AG09309 (cell line): ENCODE data around the gene C4B.

ENCODE experiments used
- DNase-seq: peaks from one replicate; pipeline ENCODE4 v3.0.0-alpha.2; 2010; ENCODE audit warnings: low read depth
- H3K4me3 ChIP-seq: 2 replicates; pipeline ENCODE4 v1.5.1; 2011; ENCODE audit warnings: mild to moderate bottlenecking, low read depth, low read length, moderate library complexity; ENCODE audit not compliant: control insufficient read depth
- TF ChIP-seq, protein P1 (sequence below): IDR thresholded peaks from 2 replicates; pipeline ENCODE4 v1.5.1; 2011; ENCODE audit warnings: mild to moderate bottlenecking, low read depth, low read length, inconsistent platforms; ENCODE audit not compliant: insufficient read depth, control insufficient read depth; ENCODE audit errors: missing control alignments

The C4B gene

DNA sequence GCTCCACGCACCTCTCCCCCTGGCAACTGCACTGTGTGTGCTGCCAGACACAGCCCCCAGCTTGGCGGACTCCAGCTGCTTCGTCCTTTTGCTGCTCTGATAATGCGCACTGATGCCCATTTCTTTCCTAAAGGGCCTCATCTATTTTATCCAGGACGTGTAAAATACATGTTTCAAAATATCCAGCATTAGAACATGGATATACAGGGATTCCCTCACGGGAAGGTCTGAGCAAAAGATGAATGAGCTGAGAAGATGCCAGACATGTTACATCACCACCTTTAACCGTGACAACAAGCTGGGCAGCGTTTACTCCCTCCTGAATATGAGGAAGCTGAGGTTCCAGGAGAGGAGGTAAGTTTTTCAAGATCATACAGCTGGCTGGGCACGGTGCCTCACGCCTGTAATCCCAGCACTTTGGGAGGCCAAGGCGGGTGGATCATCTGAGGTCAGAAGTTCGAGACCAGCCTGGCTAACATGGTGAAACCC is 61.8 kb downstream of the C4B start:
- DNase-seq = peak; percentile 44
- TF ChIP-seq, protein P1, sequence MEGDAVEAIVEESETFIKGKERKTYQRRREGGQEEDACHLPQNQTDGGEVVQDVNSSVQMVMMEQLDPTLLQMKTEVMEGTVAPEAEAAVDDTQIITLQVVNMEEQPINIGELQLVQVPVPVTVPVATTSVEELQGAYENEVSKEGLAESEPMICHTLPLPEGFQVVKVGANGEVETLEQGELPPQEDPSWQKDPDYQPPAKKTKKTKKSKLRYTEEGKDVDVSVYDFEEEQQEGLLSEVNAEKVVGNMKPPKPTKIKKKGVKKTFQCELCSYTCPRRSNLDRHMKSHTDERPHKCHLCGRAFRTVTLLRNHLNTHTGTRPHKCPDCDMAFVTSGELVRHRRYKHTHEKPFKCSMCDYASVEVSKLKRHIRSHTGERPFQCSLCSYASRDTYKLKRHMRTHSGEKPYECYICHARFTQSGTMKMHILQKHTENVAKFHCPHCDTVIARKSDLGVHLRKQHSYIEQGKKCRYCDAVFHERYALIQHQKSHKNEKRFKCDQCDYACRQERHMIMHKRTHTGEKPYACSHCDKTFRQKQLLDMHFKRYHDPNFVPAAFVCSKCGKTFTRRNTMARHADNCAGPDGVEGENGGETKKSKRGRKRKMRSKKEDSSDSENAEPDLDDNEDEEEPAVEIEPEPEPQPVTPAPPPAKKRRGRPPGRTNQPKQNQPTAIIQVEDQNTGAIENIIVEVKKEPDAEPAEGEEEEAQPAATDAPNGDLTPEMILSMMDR = no peak
- no peak overlapping the region for H3K4me3 ChIP-seq

DNA sequence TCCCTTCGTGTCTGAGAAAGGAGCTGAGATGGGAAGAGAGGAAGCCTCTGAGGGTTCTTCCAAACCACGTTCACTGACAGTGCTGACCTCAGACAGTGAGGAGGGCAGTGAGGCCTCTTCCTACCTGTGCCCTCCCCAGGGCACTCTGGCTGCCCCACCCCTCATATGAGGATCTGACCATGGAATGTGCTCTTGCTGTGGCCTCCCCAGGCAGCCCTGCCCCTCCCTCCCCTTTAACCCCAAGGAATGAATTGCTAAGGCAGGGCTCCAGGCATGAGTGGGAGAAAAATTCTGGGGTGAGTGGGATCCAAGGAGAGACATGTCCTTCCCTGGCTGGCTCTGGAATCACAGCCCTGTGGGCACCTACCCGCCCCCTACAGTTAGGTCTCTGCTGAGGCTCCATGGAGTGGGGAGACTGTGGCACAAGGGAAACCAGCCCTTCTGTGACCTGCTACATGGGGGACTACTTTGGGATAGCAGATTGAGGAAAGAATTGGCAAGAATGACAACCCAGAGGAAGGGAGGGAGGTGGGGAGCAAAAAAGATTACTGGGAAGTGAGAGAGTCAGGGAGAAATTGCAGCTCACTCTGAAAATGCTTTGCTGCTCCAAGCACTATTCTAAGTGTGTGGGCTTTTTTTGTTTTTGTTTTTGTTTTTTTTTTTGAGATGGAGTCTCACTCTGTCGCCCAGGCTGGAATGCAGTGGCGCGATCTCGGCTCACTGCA is 65.1 kb downstream of the C4B start:
- DNase-seq = no peak
- TF ChIP-seq, protein P1 = peak; percentile 9

DNA sequence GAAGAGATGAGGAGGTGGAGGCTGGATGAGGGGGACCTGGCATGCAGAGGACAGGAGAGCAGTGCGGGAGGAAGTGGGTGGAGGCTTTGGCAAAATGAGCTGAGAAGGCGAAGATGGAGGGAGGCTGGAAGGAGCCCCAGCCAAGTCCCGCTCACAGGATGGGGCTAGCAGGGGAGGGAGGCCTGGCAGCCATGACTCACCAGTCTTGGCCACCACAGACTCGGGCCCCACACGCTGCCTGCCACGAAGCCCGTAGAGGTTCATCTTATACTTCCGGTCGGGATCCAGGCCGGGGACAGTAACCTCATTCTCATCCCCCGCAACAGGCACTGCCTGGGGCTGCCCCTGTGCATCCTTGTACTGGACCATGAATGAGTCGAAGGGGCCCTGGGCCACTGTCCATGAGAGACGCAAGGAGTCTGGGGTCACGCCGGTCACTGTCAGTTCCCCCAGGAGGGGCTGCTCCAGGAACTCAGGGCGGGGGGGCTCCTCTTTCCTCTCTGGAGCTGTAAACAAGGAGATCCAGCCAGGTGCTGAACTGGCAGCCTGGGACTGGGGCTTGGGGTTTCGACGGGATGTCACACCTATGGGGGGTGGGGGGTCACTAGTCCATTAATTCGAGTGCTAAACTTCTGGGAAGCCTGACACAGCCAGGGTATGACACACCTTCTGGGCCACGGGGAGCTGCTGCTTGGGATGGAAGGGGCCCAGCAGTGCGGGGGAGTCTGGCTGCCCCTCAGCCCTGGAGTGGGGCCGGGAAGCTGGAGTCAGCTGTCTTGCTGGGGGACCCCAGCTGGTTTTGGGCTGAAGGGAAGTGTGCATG is 66.8 kb downstream of the C4B start:
- TF ChIP-seq, protein P1 = no peak
- DNase-seq = peak; percentile 63
- H3K4me3 ChIP-seq = no peak overlapping the region

More for the DNA sequence above, 65.1 kb downstream of the C4B start:
- no peak overlapping the region for H3K4me3 ChIP-seq

DNA sequence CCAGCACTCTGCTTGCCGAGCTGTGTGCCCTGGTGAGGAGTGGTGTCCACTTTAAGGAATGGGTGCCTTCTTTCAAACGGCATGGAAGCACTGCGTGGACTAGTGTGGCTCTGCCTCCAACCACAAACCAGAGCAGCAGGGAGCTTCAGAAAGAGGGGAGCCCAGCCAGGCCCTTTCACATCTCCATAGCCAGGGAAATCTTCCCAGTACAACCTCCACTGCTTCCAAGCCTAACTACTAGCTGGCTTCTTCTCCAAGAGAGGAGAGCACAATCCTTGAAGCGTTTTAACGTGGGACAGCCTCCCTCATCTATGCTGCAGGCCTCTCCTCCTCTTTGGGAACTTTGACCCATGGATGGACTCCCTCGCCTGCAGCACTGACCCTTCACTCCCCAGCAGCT is 67.9 kb downstream of the C4B start:
- H3K4me3 ChIP-seq = no peak overlapping the region
- no peak for DNase-seq
- TF ChIP-seq, protein P1 = no peak

DNA sequence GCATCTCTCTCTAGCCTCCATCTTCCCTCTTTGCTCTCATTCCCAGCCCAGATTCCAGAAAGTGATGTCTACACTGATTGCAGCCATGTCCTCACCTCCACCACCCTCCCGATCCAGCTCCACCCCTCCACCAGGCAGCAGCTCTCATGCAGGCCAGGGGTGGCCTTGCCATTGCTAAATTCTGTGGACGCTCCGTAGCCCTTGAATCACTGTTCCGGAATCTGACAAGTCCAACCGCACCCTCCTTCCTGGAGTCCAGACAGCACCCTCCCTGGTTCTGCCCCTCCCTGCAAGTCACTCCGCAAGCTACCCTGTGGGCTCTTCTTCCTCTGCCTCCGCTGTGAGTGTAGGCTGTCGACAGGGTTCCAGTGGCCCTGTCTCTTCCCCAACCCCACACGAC is 68.3 kb downstream of the C4B start:
- DNase-seq = peak; percentile 85
- TF ChIP-seq, protein P1 = no peak
- H3K4me3 ChIP-seq = no peak overlapping the region

DNA sequence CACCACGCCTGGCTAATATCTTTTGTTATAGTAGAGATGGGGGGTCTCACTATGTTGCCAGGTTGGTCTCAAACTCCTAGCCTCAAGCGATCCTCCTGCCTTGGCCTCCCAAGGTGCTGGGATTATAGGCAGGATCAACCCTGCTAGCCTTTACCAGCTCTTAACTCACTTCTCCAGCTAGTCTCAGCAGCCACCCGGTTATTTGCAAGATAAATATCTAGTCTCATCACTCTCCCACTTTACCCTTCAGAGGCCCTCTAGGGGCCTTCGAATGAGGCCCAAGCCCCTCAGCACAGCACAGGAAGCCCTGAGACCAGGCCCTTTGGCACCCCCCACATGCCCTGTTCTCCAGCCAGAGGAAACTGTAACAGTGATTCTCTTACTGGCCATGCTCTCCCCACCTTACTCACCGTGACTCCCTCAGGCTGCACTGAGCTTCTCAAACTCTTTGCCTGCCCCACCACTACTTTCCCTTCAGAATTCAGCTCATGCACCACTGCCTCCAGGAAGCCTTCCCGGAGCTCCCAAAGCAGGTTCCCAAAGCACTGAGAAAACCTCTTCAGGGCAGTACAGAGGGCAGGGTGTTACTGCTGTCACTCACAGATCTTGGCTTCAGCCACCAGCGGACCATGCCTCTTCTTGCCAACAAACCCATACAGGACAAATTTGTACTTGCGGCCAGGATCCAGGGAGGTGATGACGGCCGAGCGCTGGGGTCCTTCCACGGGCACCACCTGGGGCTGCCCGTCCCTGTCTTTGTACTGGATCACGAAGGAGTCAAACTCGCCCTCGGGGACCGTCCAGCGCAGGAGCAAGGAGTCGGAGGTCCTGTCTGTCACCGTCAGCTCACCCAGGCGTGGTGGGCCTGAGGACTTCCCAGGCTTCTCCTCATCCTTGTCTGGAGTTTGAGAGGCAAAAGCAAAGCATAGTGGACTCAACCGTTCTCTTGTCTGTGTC is 69.5 kb downstream of the C4B start:
- H3K4me3 ChIP-seq = no peak overlapping the region
- TF ChIP-seq, protein P1 = no peak
- DNase-seq = no peak
